HepG2 (cell line): Measurements from ENCODE around the gene ABCA4. TPM values are rescaled to one million over a fixed set of nuclear protein-coding genes. Genes with fewer than 3 reads are reported as not detected.
A peak's percentile ranks its signal among the peaks of the same experiment; 100 is the strongest.

Experiments used
- AGO2 ChIP-seq: fragments of 200-400 bp; formaldehyde crosslinking; optimal IDR thresholded peaks from 2 replicates; pipeline ENCODE3; 2017; ENCODE audit warnings: mild to moderate bottlenecking, low read depth, low read length, moderate library complexity
- KAT7 ChIP-seq: IDR thresholded peaks from 2 replicates; pipeline ENCODE4 v1.6.1; 2018; ENCODE audit warnings: borderline replicate concordance, missing compliant biosample characterization
- NFYB ChIP-seq: sonication (generic); formaldehyde crosslinking; IDR thresholded peaks from 2 replicates; pipeline ENCODE4 v1.4.0; 2020; ENCODE audit warnings: missing genetic modification reagents
- SMYD3 ChIP-seq: sonication (generic); formaldehyde crosslinking; IDR thresholded peaks from 2 replicates; pipeline ENCODE4 v1.8.1; 2023; ENCODE audit warnings: mild to moderate bottlenecking, missing genetic modification reagents
- ZNF616 ChIP-seq: sonication (generic); formaldehyde crosslinking; IDR thresholded peaks from 2 replicates; pipeline ENCODE4 v1.5.0; 2020; ENCODE audit warnings: low read depth, mild to moderate bottlenecking, missing genetic modification reagents
- polyA plus RNA-seq, 8 experiments: library from polyadenylated mRNA; depleted of rRNA in 3 of 8; stranded (reverse) in 7 of 8; unstranded in 1 of 8; fragments of >200 nt; fragmentation: Illumina TruSeq in 4 of 8; extraction: Trizol in 4 of 8; gene quantifications; 2 replicates each; pipeline versions ENCODE4 v1.2.1 to v1.2.3, GENCODE V29; 2011 to 2016; ENCODE audit warnings: low read depth in 4 of 8, missing spikeins in 1 of 8, mixed read lengths in 1 of 8; ENCODE audit not compliant: insufficient read depth in 1 of 8
- total RNA-seq, 5 experiments: library from RNA; depleted of rRNA; stranded (reverse); fragments of >200 nt; fragmentation: Illumina TruSeq; extraction: Trizol; gene quantifications; 2 replicates each; pipeline ENCODE4 v1.2.3, GENCODE V29; 2016; ENCODE audit warnings: low read depth in 1 of 5
- TF ChIP-seq, protein P1 (sequence below): sonication (generic); formaldehyde crosslinking; IDR thresholded peaks from 2 replicates; pipeline ENCODE4 v1.5.0; 2020; ENCODE audit warnings: mild to moderate bottlenecking, missing genetic modification reagents, moderate library complexity
- TF ChIP-seq, protein P2 (sequence below): sonication (generic); formaldehyde crosslinking; IDR thresholded peaks from 2 replicates; pipeline ENCODE4 v1.4.0; 2020; ENCODE audit warnings: missing genetic modification reagents, borderline replicate concordance
- TF ChIP-seq, protein P3 (sequence below), 2 experiments: sonication (generic) in 1 of 2; formaldehyde crosslinking in 1 of 2; IDR thresholded peaks; 2 replicates each; pipeline versions ENCODE4 v1.4.0 to v1.6.1; 2018 to 2020; ENCODE audit warnings: missing genetic modification reagents in 2 of 2, borderline replicate concordance in 1 of 2, low read depth in 1 of 2, mild to moderate bottlenecking in 1 of 2, missing biosample characterization in 1 of 2
- TF ChIP-seq, protein P4 (sequence below): sonication (generic); formaldehyde crosslinking; IDR thresholded peaks from 2 replicates; pipeline ENCODE4 v1.9.0; 2021; ENCODE audit warnings: missing genetic modification reagents, mild to moderate bottlenecking, borderline replicate concordance
- TF ChIP-seq, protein P5 (sequence below): sonication (generic); formaldehyde crosslinking; conservative IDR thresholded peaks from 2 replicates; pipeline ENCODE4 v1.4.0; 2020; ENCODE audit warnings: missing genetic modification reagents
- TF ChIP-seq, protein P6 (sequence below): sonication (generic); formaldehyde crosslinking; IDR thresholded peaks from 2 replicates; pipeline ENCODE4 v1.4.0; 2020; ENCODE audit warnings: missing genetic modification reagents

The ABCA4 gene
- total and polyA plus RNA-seq, 2 of the 13 experiments (the other 11 are each of a cell fraction or from before 2014, with no cell fraction given) = 0.24 to 0.67 TPM

DNA sequence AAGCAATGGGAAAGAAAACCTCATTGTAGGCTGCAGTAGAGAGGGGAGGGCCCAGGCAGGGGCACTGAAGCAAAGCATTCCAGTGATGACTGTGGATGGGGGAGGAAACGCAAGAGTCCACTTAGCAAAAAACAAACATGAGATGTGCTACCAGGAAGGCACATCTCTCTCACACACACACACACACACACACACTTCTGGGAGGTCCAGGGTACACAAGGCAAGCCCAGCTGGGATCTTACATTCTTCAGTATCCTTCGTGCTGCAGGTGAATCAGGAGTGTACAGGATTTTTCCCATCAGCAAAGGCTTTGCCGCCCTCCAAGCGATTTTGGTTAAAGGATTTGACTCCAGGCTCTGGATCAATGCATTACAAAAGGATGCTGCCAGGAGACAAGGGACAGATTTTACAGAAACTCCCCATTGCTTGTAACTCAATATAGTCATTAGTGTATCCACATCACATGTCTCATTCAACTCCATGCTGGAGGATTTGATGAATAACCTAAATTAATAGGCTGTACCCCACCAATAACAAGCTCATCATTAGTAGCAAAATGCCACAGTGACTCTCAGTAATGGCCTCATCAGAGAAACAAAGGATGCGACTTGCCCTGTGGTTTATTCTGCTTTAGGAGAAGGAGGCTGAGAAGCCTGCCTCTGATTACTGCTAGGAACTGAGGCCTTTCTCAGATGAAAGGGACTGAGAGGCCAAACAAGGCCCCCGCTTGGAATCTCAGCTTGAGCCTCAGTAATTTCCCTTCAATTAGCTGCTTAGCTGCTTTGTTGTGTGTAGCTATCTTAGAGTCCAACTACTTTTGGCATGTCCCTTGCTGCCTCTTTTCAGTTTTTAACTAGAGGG, 41.6 kb downstream of the ABCA4 start (continued):
- no peak for TF ChIP-seq AGO2
- TF ChIP-seq KAT7 (CRISPR knock-in tag) = no peak
- TF ChIP-seq NFYB (CRISPR knock-in tag) = no peak
- TF ChIP-seq, protein P1, sequence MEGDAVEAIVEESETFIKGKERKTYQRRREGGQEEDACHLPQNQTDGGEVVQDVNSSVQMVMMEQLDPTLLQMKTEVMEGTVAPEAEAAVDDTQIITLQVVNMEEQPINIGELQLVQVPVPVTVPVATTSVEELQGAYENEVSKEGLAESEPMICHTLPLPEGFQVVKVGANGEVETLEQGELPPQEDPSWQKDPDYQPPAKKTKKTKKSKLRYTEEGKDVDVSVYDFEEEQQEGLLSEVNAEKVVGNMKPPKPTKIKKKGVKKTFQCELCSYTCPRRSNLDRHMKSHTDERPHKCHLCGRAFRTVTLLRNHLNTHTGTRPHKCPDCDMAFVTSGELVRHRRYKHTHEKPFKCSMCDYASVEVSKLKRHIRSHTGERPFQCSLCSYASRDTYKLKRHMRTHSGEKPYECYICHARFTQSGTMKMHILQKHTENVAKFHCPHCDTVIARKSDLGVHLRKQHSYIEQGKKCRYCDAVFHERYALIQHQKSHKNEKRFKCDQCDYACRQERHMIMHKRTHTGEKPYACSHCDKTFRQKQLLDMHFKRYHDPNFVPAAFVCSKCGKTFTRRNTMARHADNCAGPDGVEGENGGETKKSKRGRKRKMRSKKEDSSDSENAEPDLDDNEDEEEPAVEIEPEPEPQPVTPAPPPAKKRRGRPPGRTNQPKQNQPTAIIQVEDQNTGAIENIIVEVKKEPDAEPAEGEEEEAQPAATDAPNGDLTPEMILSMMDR (CRISPR knock-in tag) = no peak
- TF ChIP-seq, protein P2, sequence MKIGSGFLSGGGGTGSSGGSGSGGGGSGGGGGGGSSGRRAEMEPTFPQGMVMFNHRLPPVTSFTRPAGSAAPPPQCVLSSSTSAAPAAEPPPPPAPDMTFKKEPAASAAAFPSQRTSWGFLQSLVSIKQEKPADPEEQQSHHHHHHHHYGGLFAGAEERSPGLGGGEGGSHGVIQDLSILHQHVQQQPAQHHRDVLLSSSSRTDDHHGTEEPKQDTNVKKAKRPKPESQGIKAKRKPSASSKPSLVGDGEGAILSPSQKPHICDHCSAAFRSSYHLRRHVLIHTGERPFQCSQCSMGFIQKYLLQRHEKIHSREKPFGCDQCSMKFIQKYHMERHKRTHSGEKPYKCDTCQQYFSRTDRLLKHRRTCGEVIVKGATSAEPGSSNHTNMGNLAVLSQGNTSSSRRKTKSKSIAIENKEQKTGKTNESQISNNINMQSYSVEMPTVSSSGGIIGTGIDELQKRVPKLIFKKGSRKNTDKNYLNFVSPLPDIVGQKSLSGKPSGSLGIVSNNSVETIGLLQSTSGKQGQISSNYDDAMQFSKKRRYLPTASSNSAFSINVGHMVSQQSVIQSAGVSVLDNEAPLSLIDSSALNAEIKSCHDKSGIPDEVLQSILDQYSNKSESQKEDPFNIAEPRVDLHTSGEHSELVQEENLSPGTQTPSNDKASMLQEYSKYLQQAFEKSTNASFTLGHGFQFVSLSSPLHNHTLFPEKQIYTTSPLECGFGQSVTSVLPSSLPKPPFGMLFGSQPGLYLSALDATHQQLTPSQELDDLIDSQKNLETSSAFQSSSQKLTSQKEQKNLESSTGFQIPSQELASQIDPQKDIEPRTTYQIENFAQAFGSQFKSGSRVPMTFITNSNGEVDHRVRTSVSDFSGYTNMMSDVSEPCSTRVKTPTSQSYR (CRISPR knock-in tag) = peak; percentile 80; the same call in 1 of the 2 replicates
- TF ChIP-seq, protein P3, sequence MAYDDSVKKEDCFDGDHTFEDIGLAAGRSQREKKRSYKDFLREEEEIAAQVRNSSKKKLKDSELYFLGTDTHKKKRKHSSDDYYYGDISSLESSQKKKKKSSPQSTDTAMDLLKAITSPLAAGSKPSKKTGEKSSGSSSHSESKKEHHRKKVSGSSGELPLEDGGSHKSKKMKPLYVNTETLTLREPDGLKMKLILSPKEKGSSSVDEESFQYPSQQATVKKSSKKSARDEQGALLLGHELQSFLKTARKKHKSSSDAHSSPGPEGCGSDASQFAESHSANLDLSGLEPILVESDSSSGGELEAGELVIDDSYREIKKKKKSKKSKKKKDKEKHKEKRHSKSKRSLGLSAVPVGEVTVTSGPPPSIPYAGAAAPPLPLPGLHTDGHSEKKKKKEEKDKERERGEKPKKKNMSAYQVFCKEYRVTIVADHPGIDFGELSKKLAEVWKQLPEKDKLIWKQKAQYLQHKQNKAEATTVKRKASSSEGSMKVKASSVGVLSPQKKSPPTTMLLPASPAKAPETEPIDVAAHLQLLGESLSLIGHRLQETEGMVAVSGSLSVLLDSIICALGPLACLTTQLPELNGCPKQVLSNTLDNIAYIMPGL (CRISPR knock-in tag; IDR thresholded peaks at IDR 0.05; ENCODE audit: borderline replicate concordance in 1 of 2, low read depth in 1 of 2) = no peak; a peak in 1 of 4 replicates
- TF ChIP-seq, protein P4, sequence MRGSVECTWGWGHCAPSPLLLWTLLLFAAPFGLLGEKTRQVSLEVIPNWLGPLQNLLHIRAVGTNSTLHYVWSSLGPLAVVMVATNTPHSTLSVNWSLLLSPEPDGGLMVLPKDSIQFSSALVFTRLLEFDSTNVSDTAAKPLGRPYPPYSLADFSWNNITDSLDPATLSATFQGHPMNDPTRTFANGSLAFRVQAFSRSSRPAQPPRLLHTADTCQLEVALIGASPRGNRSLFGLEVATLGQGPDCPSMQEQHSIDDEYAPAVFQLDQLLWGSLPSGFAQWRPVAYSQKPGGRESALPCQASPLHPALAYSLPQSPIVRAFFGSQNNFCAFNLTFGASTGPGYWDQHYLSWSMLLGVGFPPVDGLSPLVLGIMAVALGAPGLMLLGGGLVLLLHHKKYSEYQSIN (CRISPR knock-in tag) = no peak
- TF ChIP-seq ZNF616 = no peak
- no peak for TF ChIP-seq SMYD3 (CRISPR knock-in tag)
- TF ChIP-seq, protein P5, sequence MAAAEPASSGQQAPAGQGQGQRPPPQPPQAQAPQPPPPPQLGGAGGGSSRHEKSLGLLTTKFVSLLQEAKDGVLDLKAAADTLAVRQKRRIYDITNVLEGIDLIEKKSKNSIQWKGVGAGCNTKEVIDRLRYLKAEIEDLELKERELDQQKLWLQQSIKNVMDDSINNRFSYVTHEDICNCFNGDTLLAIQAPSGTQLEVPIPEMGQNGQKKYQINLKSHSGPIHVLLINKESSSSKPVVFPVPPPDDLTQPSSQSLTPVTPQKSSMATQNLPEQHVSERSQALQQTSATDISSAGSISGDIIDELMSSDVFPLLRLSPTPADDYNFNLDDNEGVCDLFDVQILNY (CRISPR knock-in tag) = no peak
- TF ChIP-seq, protein P6, sequence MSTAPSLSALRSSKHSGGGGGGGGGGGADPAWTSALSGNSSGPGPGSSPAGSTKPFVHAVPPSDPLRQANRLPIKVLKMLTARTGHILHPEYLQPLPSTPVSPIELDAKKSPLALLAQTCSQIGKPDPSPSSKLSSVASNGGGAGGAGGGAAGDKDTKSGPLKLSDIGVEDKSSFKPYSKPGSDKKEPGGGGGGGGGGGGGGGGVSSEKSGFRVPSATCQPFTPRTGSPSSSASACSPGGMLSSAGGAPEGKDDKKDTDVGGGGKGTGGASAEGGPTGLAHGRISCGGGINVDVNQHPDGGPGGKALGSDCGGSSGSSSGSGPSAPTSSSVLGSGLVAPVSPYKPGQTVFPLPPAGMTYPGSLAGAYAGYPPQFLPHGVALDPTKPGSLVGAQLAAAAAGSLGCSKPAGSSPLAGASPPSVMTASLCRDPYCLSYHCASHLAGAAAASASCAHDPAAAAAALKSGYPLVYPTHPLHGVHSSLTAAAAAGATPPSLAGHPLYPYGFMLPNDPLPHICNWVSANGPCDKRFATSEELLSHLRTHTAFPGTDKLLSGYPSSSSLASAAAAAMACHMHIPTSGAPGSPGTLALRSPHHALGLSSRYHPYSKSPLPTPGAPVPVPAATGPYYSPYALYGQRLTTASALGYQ (CRISPR knock-in tag) = no peak
